Measurements from ENCODE around the gene MAP1LC3B2. TPM values are rescaled to one million over a fixed set of nuclear protein-coding genes. Genes with fewer than 3 reads are reported as not detected.
A peak's percentile ranks its signal among the peaks of the same experiment; 100 is the strongest.

MAP1LC3B2 gene
- total RNA-seq, 4 donors from 2014 or later: 0.76 TPM; not detected in 2

GRCh38 chr12:116592731-116593130, 33.5 kb downstream of the MAP1LC3B2 start:
- H3K4me3 ChIP-seq: no peak overlapping the region
- DNase-seq: no peak
- H3K9me3 ChIP-seq: no peaks in the 10 kb centered on the region
- peak overlapping the region; percentile 70 to 84 (median 82) for H3K27ac ChIP-seq
- intact Hi-C loops (cut with DNase I): loop anchor here (10.0 kb wide), 1 partner anchor 318 kb away; the partner anchor contains the start of gene MED13L
- TF ChIP-seq CTCF (IDR thresholded peaks at IDR 0.05) (no peak), POLR2A (IDR thresholded peaks at IDR 0.05) (no peak)
- WGBS, 2 donors: 29 to 49% methylated on average over 8 of the region's 8 CpGs
- H3K27me3 ChIP-seq: no peaks in the 10 kb centered on the region
- H3K4me1 ChIP-seq: peaks cover 17 to 41% (median 23%) of the 10 kb centered on the region in 3 donors
- no peaks in the 10 kb centered on the region for H3K36me3 ChIP-seq

- intact Hi-C loops (cut with DNase I): loop anchor here (10.0 kb wide), 1 partner anchor 320 kb away; the partner anchor contains the start of gene MED13L
- Histone ChIP-seq H3K27me3 (no peaks in the 10 kb centered on the region), H3K4me1 (peaks cover 26 to 57% (median 33%) of the 10 kb centered on the region in 3 donors), H3K36me3 (no peaks in the 10 kb centered on the region), H3K9me3 (no peaks in the 10 kb centered on the region), H3K4me3 (no peak overlapping the region), H3K27ac (no peak overlapping the region)
- WGBS, 2 donors: 66 to 82% methylated on average over 10 to 11 of the region's 12 CpGs
- DNase-seq: no peak
- TF ChIP-seq CTCF (IDR thresholded peaks at IDR 0.05) (no peak), POLR2A (IDR thresholded peaks at IDR 0.05) (no peak)
Measured at GRCh38 chr12:116594325-116595038, 35.3 kb downstream of the MAP1LC3B2 start.

- Histone ChIP-seq H3K4me3 (no peak overlapping the region), H3K9me3 (no peaks in the 10 kb centered on the region), H3K27me3 (no peaks in the 10 kb centered on the region), H3K27ac (no peak overlapping the region), H3K4me1 (peaks cover 32 to 64% (median 38%) of the 10 kb centered on the region in 3 donors), H3K36me3 (no peaks in the 10 kb centered on the region)
- WGBS, 2 donors: 0% methylated on average over 1 of the region's 1 CpG; no CpG with 5 or more reads in 1 of the 2 donors
- intact Hi-C loops (cut with DNase I): loop anchor here (10.0 kb wide), 1 partner anchor 320 kb away; the partner anchor contains the start of gene MED13L
- DNase-seq: no peak
- TF ChIP-seq CTCF (IDR thresholded peaks at IDR 0.05): no peak
- no peak for TF ChIP-seq POLR2A (IDR thresholded peaks at IDR 0.05)
Measured at GRCh38 chr12:116595186-116595585, 36.0 kb downstream of the MAP1LC3B2 start.

- Histone ChIP-seq H3K27me3 (no peaks in the 10 kb centered on the region), H3K9me3 (no peaks in the 10 kb centered on the region), H3K4me1 (peaks cover 32 to 63% (median 39%) of the 10 kb centered on the region in 3 donors), H3K36me3 (no peaks in the 10 kb centered on the region), H3K4me3 (no peak overlapping the region), H3K27ac (no peak overlapping the region)
- no peak for DNase-seq
- TF ChIP-seq CTCF (IDR thresholded peaks at IDR 0.05): no peak
- no peak for TF ChIP-seq POLR2A (IDR thresholded peaks at IDR 0.05)
- intact Hi-C loops (cut with DNase I): loop anchor here (10.0 kb wide), 1 partner anchor 321 kb away; the partner anchor contains the start of gene MED13L
Measured at GRCh38 chr12:116595672-116596071, 36.5 kb downstream of the MAP1LC3B2 start.

GRCh38 chr12:116597886-116598285, 38.7 kb downstream of the MAP1LC3B2 start:
- Histone ChIP-seq H3K4me3 (no peak overlapping the region), H3K4me1 (peaks cover 28 to 61% (median 39%) of the 10 kb centered on the region in 3 donors), H3K27ac (peak overlapping the region in 3 of 4 donors; percentile 67 to 86 (median 84)), H3K36me3 (no peaks in the 10 kb centered on the region), H3K9me3 (no peaks in the 10 kb centered on the region), H3K27me3 (no peaks in the 10 kb centered on the region)
- WGBS, 2 donors: 77 to 80% methylated on average over 1 of the region's 1 CpG
- DNase-seq: no peak
- intact Hi-C loops (cut with DNase I): loop anchor here (10.0 kb wide), 1 partner anchor 323 kb away; the partner anchor contains the start of gene MED13L
- TF ChIP-seq CTCF (IDR thresholded peaks at IDR 0.05) (no peak), POLR2A (IDR thresholded peaks at IDR 0.05) (no peak)

All from esophagus squamous epithelium (tissue), 5 donors.